A549 (cell line): ENCODE measurements around the gene POMC.

Experiments
- BHLHE40 ChIP-seq: IDR thresholded peaks from 2 replicates; pipeline ENCODE4 v1.6.1; 2012; ENCODE audit warnings: low read depth, low read length, inconsistent platforms
- CBX2 ChIP-seq: fragments of 200-600 bp; sonication (generic); IDR thresholded peaks from 2 replicates; pipeline ENCODE4 v1.6.1; 2016; ENCODE audit warnings: low read depth, mild to moderate bottlenecking, borderline replicate concordance
- CHD4 ChIP-seq: fragments of 200-600 bp; sonication (generic); IDR thresholded peaks from 2 replicates; pipeline ENCODE4 v1.6.1; 2016; ENCODE audit warnings: antibody characterized with exemption, mild to moderate bottlenecking, borderline replicate concordance
- E2F6 ChIP-seq: IDR thresholded peaks from 2 replicates; pipeline ENCODE4 v1.6.1; 2012; ENCODE audit warnings: low read depth, borderline replicate concordance
- ESRRA ChIP-seq: fragments of 150-350 bp; IDR thresholded peaks from 2 replicates; pipeline ENCODE4 v1.6.1; 2014; ENCODE audit warnings: mild to moderate bottlenecking, low read length, borderline replicate concordance
- HDAC2 ChIP-seq: fragments of 200-600 bp; sonication (generic); IDR thresholded peaks from 2 replicates; pipeline ENCODE4 v1.6.1; 2016
- HOXA7 ChIP-seq: fragments of 250-450 bp; sonication (Bioruptor Pico); IDR thresholded peaks from 2 replicates; pipeline ENCODE4 v1.5.0; 2020; ENCODE audit warnings: mild to moderate bottlenecking, moderate library complexity
- MYC ChIP-seq: IDR thresholded peaks from 2 replicates; pipeline ENCODE4 v1.6.1; 2012; ENCODE audit warnings: mild to moderate bottlenecking, inconsistent platforms, low read length, improper control_type of control experiment, borderline replicate concordance
- PBX3 ChIP-seq: IDR thresholded peaks from 2 replicates; pipeline ENCODE4 v1.6.1; 2012
- REST ChIP-seq: fragments of 200-600 bp; sonication (generic); IDR thresholded peaks from 2 replicates; pipeline ENCODE4 v1.6.1; 2016; ENCODE audit warnings: antibody characterized with exemption, mild to moderate bottlenecking, moderate library complexity
- TF ChIP-seq, protein P1 (sequence below): fragments of >200 bp; sonication (Bioruptor Twin); formaldehyde crosslinking; IDR thresholded peaks from 3 replicates; pipeline ENCODE4 v1.5.1; 2016

GRCh38 chr2:25132693-25133092 is 35.7 kb downstream of the POMC start:
- TF ChIP-seq, protein P1, sequence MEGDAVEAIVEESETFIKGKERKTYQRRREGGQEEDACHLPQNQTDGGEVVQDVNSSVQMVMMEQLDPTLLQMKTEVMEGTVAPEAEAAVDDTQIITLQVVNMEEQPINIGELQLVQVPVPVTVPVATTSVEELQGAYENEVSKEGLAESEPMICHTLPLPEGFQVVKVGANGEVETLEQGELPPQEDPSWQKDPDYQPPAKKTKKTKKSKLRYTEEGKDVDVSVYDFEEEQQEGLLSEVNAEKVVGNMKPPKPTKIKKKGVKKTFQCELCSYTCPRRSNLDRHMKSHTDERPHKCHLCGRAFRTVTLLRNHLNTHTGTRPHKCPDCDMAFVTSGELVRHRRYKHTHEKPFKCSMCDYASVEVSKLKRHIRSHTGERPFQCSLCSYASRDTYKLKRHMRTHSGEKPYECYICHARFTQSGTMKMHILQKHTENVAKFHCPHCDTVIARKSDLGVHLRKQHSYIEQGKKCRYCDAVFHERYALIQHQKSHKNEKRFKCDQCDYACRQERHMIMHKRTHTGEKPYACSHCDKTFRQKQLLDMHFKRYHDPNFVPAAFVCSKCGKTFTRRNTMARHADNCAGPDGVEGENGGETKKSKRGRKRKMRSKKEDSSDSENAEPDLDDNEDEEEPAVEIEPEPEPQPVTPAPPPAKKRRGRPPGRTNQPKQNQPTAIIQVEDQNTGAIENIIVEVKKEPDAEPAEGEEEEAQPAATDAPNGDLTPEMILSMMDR: no peak
- TF ChIP-seq PBX3: no peak
- no peak for TF ChIP-seq ESRRA
- TF ChIP-seq CBX2: no peak
- no peak for TF ChIP-seq MYC
- no peak for TF ChIP-seq E2F6
- no peak for TF ChIP-seq HDAC2
- no peak for TF ChIP-seq CHD4
- TF ChIP-seq BHLHE40: no peak
- no peak for TF ChIP-seq HOXA7 (CRISPR knock-in tag)
- no peak for TF ChIP-seq REST
